SU-DHL-6 (cell line): ENCODE measurements around the gene EMILIN2.

Source experiments
- H2AFZ ChIP-seq: fragments of 200-600 bp; sonication (generic); 2 replicates; pipeline ENCODE4 v1.6.1; 2014; ENCODE audit warnings: low read depth, mild to moderate bottlenecking, moderate library complexity, mixed read lengths, antibody characterized with exemption, low read length; ENCODE audit not compliant: severe bottlenecking
- H3F3A ChIP-seq: fragments of 200-600 bp; shearing (Covaris generic); 2 replicates; pipeline ENCODE4 v1.6.0; 2016; ENCODE audit warnings: antibody characterized with exemption, mild to moderate bottlenecking; ENCODE audit not compliant: insufficient read depth
- H3K27ac ChIP-seq: fragments of 200-600 bp; sonication (generic); 2 replicates; pipeline ENCODE4 v1.5.1; 2016; ENCODE audit warnings: low read depth, mild to moderate bottlenecking, low read length, moderate library complexity, mixed read lengths
- H3K27me3 ChIP-seq: fragments of 200-600 bp; sonication (generic), shearing (Covaris generic); 2 replicates; pipeline ENCODE4 v1.6.0; 2014; ENCODE audit warnings: mild to moderate bottlenecking, low read length
- H3K36me3 ChIP-seq: fragments of 200-600 bp; sonication (generic); 2 replicates; pipeline ENCODE4 v1.6.1; 2014; ENCODE audit warnings: mild to moderate bottlenecking, low read length, mixed read lengths
- H3K4me2 ChIP-seq: fragments of 300-600, 200-600 bp; shearing (Covaris generic), sonication (generic); 2 replicates; pipeline ENCODE4 v1.6.0; 2014; ENCODE audit warnings: low read length, low read depth, mild to moderate bottlenecking; ENCODE audit not compliant: poor library complexity, severe bottlenecking
- H3K4me3 ChIP-seq: fragments of 200-600 bp; sonication (generic); 2 replicates; pipeline ENCODE4 v1.5.1; 2014; ENCODE audit warnings: antibody characterized with exemption, low read length, mild to moderate bottlenecking, mixed read lengths; ENCODE audit not compliant: insufficient read depth, poor library complexity, severe bottlenecking
- H3K79me2 ChIP-seq: fragments of 200-600 bp; sonication (generic); 2 replicates; pipeline ENCODE4 v1.6.1; 2014; ENCODE audit warnings: mild to moderate bottlenecking, low read length, moderate library complexity; ENCODE audit not compliant: insufficient read depth
- H3K9ac ChIP-seq: fragments of 200-600 bp; sonication (generic); 2 replicates; pipeline ENCODE4 v1.7.0; 2014; ENCODE audit warnings: mild to moderate bottlenecking, low read length
- H3K9me2 ChIP-seq: fragments of 200-600 bp; sonication (generic); replicated peaks from 2 replicates; pipeline ENCODE4 v1.6.1; 2014; ENCODE audit warnings: low read length; ENCODE audit not compliant: insufficient read depth
- H3K9me3 ChIP-seq: fragments of 200-600 bp; sonication (generic); 2 replicates; pipeline ENCODE4 v1.6.1; 2014; ENCODE audit warnings: low read length, mixed read lengths; ENCODE audit not compliant: insufficient read depth
- H4K20me1 ChIP-seq: fragments of 200-600 bp; sonication (generic); 2 replicates; pipeline ENCODE4 v1.6.1; 2014; ENCODE audit warnings: low read depth, mild to moderate bottlenecking, antibody characterized with exemption, low read length, moderate library complexity, mixed read lengths
- CTCF ChIP-seq: fragments of 200-600 bp; sonication (generic); IDR thresholded peaks from one replicate; pipeline ENCODE4 v1.5.1; 2017; ENCODE audit warnings: antibody characterized with exemption, mild to moderate bottlenecking, low read length, moderate library complexity; ENCODE audit not compliant: insufficient read depth, poor library complexity, severe bottlenecking
- EZH2phosphoT487 ChIP-seq: fragments of 200-600 bp; sonication (generic), shearing (Covaris generic); conservative IDR thresholded peaks from 2 replicates; pipeline ENCODE4 v1.6.1; 2018; ENCODE audit warnings: mild to moderate bottlenecking, antibody characterized with exemption, low read length, moderate library complexity, mixed read lengths

EMILIN2 gene

GRCh38 chr18:2900684-2901422 lies 54.0 kb downstream of the EMILIN2 start:
- no peaks in the 10 kb centered on the region for H3F3A ChIP-seq
- no peak overlapping the region for H3K4me3 ChIP-seq
- H3K9me3 ChIP-seq = no peaks in the 10 kb centered on the region
- H3K9ac ChIP-seq = no peak overlapping the region
- TF ChIP-seq EZH2phosphoT487 (no peak), CTCF (no peak)
- no peaks in the 10 kb centered on the region for H3K9me2 ChIP-seq
- no peaks in the 10 kb centered on the region for H3K36me3 ChIP-seq
- H3K27me3 ChIP-seq = no peaks in the 10 kb centered on the region
- no peaks in the 10 kb centered on the region for H3K79me2 ChIP-seq
- no peak overlapping the region for H3K4me2 ChIP-seq
- H3K27ac ChIP-seq = no peak overlapping the region
- H2AFZ ChIP-seq = no peak overlapping the region
- no peaks in the 10 kb centered on the region for H4K20me1 ChIP-seq

GRCh38 chr18:2901423-2901985 lies 54.7 kb downstream of the EMILIN2 start:
- TF ChIP-seq EZH2phosphoT487 = no peak
- no peak for TF ChIP-seq CTCF
- Histone ChIP-seq H3K9me2 (no peaks in the 10 kb centered on the region), H4K20me1 (no peaks in the 10 kb centered on the region)

GRCh38 chr18:2902327-2902726 lies 55.5 kb downstream of the EMILIN2 start:
- TF ChIP-seq EZH2phosphoT487 (no peak), CTCF (no peak)
- Histone ChIP-seq H3K9ac (no peak overlapping the region), H3K27ac (no peak overlapping the region), H3K4me3 (no peak overlapping the region), H3K9me2 (no peaks in the 10 kb centered on the region), H2AFZ (no peak overlapping the region), H3F3A (no peaks in the 10 kb centered on the region), H3K4me2 (no peak overlapping the region), H3K9me3 (no peaks in the 10 kb centered on the region), H3K36me3 (no peaks in the 10 kb centered on the region), H4K20me1 (no peaks in the 10 kb centered on the region), H3K79me2 (no peaks in the 10 kb centered on the region), H3K27me3 (no peaks in the 10 kb centered on the region)

More at GRCh38 chr18:2901423-2901985, 54.7 kb downstream of the EMILIN2 start:
- H3K9ac ChIP-seq = no peak overlapping the region
- H2AFZ ChIP-seq = no peak overlapping the region
- no peaks in the 10 kb centered on the region for H3K79me2 ChIP-seq
- no peaks in the 10 kb centered on the region for H3F3A ChIP-seq
- no peak overlapping the region for H3K4me2 ChIP-seq
- H3K27me3 ChIP-seq = no peaks in the 10 kb centered on the region
- H3K36me3 ChIP-seq = no peaks in the 10 kb centered on the region
- H3K4me3 ChIP-seq = no peak overlapping the region
- H3K9me3 ChIP-seq = no peaks in the 10 kb centered on the region
- no peak overlapping the region for H3K27ac ChIP-seq
